HG03060 (cell line): ENCODE results near the gene UNC13C.

Experiments used
- ATAC-seq: cut with Tn5 transposase; IDR thresholded peaks from one replicate; pipeline ENCODE4 v1.9.1; 2021; ENCODE audit warnings: low read depth, moderate number of reproducible peaks; ENCODE audit not compliant: unreplicated experiment

UNC13C gene

GRCh38 chr15:54547491-54547890 lies 569.2 kb downstream of the UNC13C start:
- ATAC-seq = no peak

GRCh38 chr15:54550954-54551353 lies 572.7 kb downstream of the UNC13C start:
- ATAC-seq = no peak

DNA sequence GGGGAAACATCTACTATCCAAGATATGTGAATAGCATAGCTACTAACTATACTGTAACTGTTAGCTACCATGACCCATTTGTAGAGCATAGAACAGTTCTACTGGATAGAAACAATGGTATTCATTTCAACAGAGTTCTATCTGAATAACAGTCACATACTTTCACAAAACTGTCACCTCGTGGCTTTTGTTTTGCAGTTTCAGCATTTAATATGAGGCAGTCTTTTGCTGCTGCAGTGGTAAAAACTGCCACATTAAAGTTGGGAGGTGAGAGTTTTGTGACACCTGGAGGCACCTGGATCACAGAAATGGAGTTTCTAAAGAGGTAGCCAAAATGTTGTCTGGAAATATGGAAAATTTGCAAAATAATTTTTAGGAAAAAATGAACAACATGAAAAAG lies 578.0 kb downstream of the UNC13C start:
- ATAC-seq = no peak

GRCh38 chr15:54559405-54560069 lies 581.3 kb downstream of the UNC13C start:
- no peak for ATAC-seq

GRCh38 chr15:54560417-54560816 lies 582.2 kb downstream of the UNC13C start:
- no peak for ATAC-seq

GRCh38 chr15:54564166-54564565 lies 585.9 kb downstream of the UNC13C start:
- ATAC-seq = no peak

GRCh38 chr15:54566654-54567053 lies 588.4 kb downstream of the UNC13C start:
- no peak for ATAC-seq

GRCh38 chr15:54567408-54568035 lies 589.3 kb downstream of the UNC13C start:
- no peak for ATAC-seq

GRCh38 chr15:54568381-54568780 lies 590.1 kb downstream of the UNC13C start:
- ATAC-seq = no peak

GRCh38 chr15:54571576-54571975 lies 593.3 kb downstream of the UNC13C start:
- ATAC-seq = no peak

DNA sequence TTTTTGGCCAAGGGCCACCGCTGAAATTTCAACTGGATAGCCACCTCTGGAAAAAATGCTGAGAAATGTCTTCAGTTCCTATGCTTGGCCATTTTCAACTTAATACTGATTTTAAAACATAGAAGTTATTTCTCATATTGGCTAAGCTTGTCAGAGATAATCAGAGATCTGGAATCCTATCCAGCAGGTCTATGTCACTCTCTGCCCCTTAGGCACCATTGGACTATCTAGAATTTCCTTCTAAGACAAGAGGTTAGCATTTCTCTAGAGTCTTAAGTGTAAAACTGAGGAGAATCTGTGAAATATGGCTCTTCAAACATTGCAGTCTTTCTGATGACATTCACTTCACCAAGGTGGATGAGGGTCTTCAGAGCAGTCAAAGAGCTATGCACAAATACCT lies 597.3 kb downstream of the UNC13C start:
- ATAC-seq = no peak

GRCh38 chr15:54576298-54576935 lies 598.2 kb downstream of the UNC13C start:
- ATAC-seq = no peak

GRCh38 chr15:54577476-54578250 lies 599.4 kb downstream of the UNC13C start:
- ATAC-seq = no peak

DNA sequence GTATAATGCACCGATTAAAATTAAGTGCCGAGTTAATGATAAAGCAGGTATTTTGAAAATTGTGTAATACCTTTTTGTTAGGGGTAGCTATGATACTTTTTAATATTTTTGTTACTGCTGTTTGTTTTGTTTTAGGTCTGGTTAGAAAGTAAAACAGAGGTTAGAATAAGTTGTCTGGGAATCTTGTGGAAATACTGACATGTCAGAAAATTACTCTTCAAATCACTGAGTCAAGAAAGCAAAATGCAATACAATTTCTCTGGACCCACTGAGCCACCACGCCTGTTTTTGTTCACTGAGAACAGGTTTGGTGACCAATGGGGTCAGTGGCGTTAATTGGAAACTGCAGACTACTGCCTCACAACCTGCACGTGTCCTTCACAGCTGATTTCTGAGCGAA lies 601.6 kb downstream of the UNC13C start:
- no peak for ATAC-seq

DNA sequence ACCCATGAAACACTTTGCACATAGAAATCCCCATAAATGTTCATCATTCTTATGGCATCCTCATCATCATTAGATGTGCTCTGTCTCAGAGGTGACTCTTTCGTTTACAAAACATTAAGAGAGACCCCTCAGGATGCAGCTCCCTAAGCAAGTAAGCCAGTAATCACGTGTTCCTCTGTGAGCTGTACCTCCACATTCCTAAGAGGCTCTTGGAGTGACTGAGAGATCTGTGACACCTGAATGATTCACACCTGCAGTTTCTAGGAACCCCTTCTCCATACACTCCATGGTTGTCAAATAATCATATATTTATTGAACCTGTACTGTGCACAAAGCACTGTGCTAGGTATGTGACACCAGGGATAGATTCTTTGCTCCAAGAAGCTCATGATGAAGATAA lies 602.4 kb downstream of the UNC13C start:
- no peak for ATAC-seq

DNA sequence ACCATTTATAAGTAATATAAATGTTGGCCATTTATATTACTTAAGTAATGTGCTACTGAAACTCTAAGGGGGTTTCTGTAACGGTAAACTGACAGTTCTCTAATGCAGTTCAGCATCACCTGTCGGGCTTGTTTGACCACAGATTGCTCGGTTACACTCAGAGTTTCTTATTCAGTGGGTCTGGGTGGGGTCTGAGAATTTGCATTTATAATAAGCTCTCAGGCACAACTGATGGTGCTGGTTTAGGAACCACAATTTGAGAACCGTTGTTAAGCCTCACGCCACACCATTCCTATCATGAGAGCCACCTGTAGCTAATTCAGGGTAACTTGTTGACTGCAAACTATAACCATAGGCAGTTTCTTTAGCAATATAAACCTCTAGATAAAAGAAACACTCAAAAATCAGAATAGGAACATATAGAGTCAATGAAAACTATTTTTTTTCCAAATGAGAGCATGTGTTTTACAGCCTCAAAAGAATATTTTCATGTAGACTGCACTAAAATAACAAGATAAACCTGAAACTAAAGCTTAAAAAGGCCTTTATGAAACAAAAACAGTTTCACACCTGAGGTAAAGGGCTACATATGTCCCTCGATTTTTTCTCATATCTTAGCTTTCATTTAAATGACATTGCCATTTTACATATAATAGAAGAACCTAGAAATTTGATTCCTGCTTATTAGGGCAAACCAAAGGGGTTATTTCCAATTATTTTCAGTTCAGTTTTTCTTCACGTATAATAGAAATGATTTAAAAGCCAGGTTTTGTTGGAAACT lies 604.8 kb downstream of the UNC13C start:
- no peak for ATAC-seq

GRCh38 chr15:54585063-54585462 lies 606.8 kb downstream of the UNC13C start:
- ATAC-seq = no peak

GRCh38 chr15:54594115-54594514 lies 615.9 kb downstream of the UNC13C start:
- no peak for ATAC-seq

GRCh38 chr15:54599386-54599785 lies 621.1 kb downstream of the UNC13C start:
- ATAC-seq = no peak

GRCh38 chr15:54605043-54605442 lies 626.8 kb downstream of the UNC13C start:
- no peak for ATAC-seq
